Naive B cell (primary cell): ENCODE results near the gene TMEM108. TPM values are rescaled to one million over a fixed set of nuclear protein-coding genes. Genes with fewer than 3 reads are reported as not detected.
A peak's percentile ranks its signal among the peaks of the same experiment; 100 is the strongest.

ENCODE experiments used
- ATAC-seq, 2 donors: fragments of 150-1000 bp; cut with Tn5 transposase; 2 replicates each; pipeline ENCODE4 v1.10.0; 2021; ENCODE audit warnings: low read depth in 2 of 2, mild to moderate bottlenecking in 2 of 2, moderate library complexity in 2 of 2
- DNase-seq: peaks from one replicate; pipeline ENCODE4 v3.0.0; 2022
- H3K27ac Mint-ChIP-seq, 6 donors: one replicate each; pipeline ENCODE4 v1.8.0; 2020 to 2022; ENCODE audit warnings: mild to moderate bottlenecking in 6 of 6, mixed read lengths in 6 of 6, moderate library complexity in 5 of 6, inconsistent platforms in 2 of 6
- H3K27me3 Mint-ChIP-seq, 3 donors: one replicate each; pipeline ENCODE4 v1.8.0; 2021 to 2022; ENCODE audit warnings: mixed read lengths in 3 of 3, mild to moderate bottlenecking in 1 of 3
- H3K36me3 Mint-ChIP-seq, 2 donors: one replicate each; pipeline ENCODE4 v1.8.0; 2020 to 2022; ENCODE audit warnings: mixed read lengths in 2 of 2, inconsistent platforms in 1 of 2, mild to moderate bottlenecking in 1 of 2
- H3K4me1 Mint-ChIP-seq, 3 donors: one replicate each; pipeline ENCODE4 v1.8.0; 2020 to 2022; ENCODE audit warnings: mixed read lengths in 3 of 3, inconsistent platforms in 1 of 3, mild to moderate bottlenecking in 1 of 3, moderate library complexity in 1 of 3
- H3K4me3 Mint-ChIP-seq, 8 donors: one replicate each; pipeline ENCODE4 v1.8.0; 2020 to 2022; ENCODE audit warnings: mild to moderate bottlenecking in 8 of 8, mixed read lengths in 8 of 8, moderate library complexity in 8 of 8, inconsistent platforms in 2 of 8
- H3K9me3 Mint-ChIP-seq, 7 donors: one replicate each; pipeline ENCODE4 v1.8.0; 2020 to 2022; ENCODE audit warnings: mixed read lengths in 7 of 7, mild to moderate bottlenecking in 5 of 7, inconsistent platforms in 2 of 7, moderate library complexity in 1 of 7
- polyA plus RNA-seq, 6 donors: library from polyadenylated mRNA; unstranded; fragments of 300-500 nt; fragmentation: Illumina TruSeq; gene quantifications; one replicate each; pipeline ENCODE4 v1.2.3, GENCODE V29; 2021; ENCODE audit warnings: low read depth in 6 of 6

Gene TMEM108
- polyA plus RNA-seq, 6 donors from 2014 or later: not detected

DNA sequence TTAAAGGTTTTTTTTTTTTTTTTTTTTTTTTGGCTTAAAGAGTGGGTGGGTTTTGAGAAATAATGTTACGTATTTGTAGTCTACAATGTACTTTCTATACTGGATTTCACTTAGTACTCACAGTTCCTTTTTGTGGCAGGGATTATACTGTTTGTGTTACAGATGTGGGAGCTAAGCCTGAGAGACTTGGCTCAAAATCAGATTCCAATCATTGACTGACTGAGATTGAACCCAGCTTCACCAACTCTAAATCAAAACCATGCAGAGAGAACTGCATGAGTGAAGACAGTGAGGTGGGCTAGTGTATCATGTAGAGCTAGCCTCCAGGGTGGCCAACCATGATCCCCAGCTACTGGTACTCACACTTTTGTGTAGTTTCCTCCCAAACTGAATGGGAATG lies 68.0 kb downstream of the TMEM108 start:
- H3K4me3 Mint-ChIP-seq: no peak overlapping the region
- peaks cover 0 to 8% (median 0%) of the 10 kb centered on the region in 3 donors for H3K27me3 Mint-ChIP-seq
- peaks cover 0 to 4% (median 0%) of the 10 kb centered on the region in 7 donors for H3K9me3 Mint-ChIP-seq
- no peaks in the 10 kb centered on the region for H3K36me3 Mint-ChIP-seq
- peaks cover 0 to 2% (median 0%) of the 10 kb centered on the region in 3 donors for H3K4me1 Mint-ChIP-seq
- no peak for DNase-seq
- no peak overlapping the region for H3K27ac Mint-ChIP-seq
- no peak for ATAC-seq

- Mint-ChIP-seq H3K4me1 (peaks cover 0 to 2% (median 0%) of the 10 kb centered on the region in 3 donors), H3K27me3 (no peaks in the 10 kb centered on the region), H3K4me3 (no peak overlapping the region), H3K36me3 (no peaks in the 10 kb centered on the region), H3K9me3 (peaks cover 0 to 3% (median 0%) of the 10 kb centered on the region in 7 donors), H3K27ac (no peak overlapping the region)
- DNase-seq (no peak), ATAC-seq (no peak)
These were observed 74.5 kb downstream of the TMEM108 start for GRCh38 chr3:133112666-133113065.

DNA sequence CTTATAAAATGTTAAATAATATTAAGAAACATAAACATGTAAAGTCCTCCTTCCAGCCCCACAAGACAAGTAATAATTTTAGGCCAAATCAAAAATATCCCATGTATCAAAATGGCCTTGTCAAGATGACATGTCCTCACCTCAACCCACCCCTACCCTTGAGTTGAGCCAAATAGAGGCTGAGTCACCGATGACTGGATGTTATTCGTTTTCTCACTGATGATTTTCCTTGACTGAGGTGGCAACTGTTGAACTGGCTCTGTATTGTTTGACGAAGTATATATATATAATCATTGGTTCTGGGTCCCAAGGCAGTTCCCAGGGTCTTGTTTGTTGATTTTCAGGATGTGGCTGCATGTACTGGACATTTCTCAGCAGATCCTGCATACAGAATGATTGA lies 75.3 kb downstream of the TMEM108 start:
- H3K4me1 Mint-ChIP-seq: peaks cover 0 to 2% (median 0%) of the 10 kb centered on the region in 3 donors
- no peaks in the 10 kb centered on the region for H3K36me3 Mint-ChIP-seq
- no peak overlapping the region for H3K27ac Mint-ChIP-seq
- H3K4me3 Mint-ChIP-seq: no peak overlapping the region
- ATAC-seq: no peak
- no peaks in the 10 kb centered on the region for H3K27me3 Mint-ChIP-seq
- DNase-seq: no peak
- H3K9me3 Mint-ChIP-seq: no peaks in the 10 kb centered on the region

DNA sequence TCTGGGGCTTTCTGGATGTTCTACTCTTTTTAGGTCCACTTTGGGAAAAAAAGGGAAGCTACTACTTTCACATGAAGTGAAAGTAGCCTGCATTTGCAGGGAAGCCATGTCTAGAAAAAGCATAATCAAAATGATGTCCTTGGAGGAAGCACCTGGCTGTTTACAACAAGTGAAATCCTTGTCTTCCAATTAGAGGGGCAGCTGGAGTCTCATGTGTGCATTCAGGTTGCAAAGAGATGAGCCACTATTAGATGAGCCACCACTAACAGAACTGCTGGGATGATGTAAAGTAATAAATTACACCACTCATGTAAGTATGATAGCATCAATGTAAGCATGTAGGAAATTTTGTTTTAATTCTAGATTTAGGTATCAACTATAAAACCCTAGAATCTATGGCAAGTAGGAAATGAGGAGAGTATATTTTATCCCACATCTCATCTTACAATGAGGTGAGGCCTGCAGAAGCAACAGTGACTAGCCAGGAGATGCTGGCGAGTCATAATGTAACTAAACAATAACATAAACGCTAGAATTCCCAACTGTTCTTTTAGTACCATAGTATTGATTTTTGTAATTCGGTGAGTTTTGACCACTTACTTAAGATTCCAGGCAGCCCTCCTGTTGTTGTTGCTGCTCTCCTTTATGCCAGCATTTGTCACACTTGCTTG lies 75.9 kb downstream of the TMEM108 start:
- H3K36me3 Mint-ChIP-seq: no peaks in the 10 kb centered on the region
- ATAC-seq: peak in 1 of 2 donors; percentile 41
- H3K27me3 Mint-ChIP-seq: no peaks in the 10 kb centered on the region

GRCh38 chr3:133115176-133115575 lies 77.0 kb downstream of the TMEM108 start:
- ATAC-seq (no peak), DNase-seq (no peak)
- Mint-ChIP-seq H3K4me1 (peaks cover 0 to 2% (median 0%) of the 10 kb centered on the region in 3 donors), H3K27me3 (no peaks in the 10 kb centered on the region), H3K4me3 (no peak overlapping the region), H3K27ac (no peak overlapping the region), H3K9me3 (no peaks in the 10 kb centered on the region), H3K36me3 (no peaks in the 10 kb centered on the region)

More for the DNA sequence above, 75.9 kb downstream of the TMEM108 start:
- no peak overlapping the region for H3K27ac Mint-ChIP-seq
- H3K4me3 Mint-ChIP-seq: no peak overlapping the region
- H3K4me1 Mint-ChIP-seq: peaks cover 0 to 2% (median 0%) of the 10 kb centered on the region in 3 donors
- DNase-seq: no peak
- no peaks in the 10 kb centered on the region for H3K9me3 Mint-ChIP-seq

DNA sequence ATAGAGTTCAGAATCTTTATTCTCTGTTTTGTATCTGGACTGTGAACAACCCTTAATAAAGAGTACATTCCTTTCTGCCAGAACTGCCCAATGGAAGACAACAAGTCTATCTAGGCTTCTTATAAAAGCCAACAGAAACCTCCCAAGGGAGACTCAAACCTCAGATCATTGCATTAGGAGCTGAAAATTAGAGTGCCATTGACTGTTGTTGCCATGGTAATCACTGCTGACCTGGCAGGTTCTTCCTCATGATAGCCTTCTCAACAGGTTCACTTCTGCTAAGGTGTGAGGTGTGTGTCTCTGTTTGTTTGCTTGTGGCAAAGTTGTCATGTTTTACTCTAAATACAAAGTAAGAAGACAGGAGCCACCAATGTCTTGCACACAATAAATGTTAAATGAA lies 79.2 kb downstream of the TMEM108 start:
- no peaks in the 10 kb centered on the region for H3K27me3 Mint-ChIP-seq
- H3K27ac Mint-ChIP-seq: no peak overlapping the region
- H3K4me3 Mint-ChIP-seq: no peak overlapping the region
- H3K4me1 Mint-ChIP-seq: no peaks in the 10 kb centered on the region
- H3K36me3 Mint-ChIP-seq: no peaks in the 10 kb centered on the region
- H3K9me3 Mint-ChIP-seq: no peaks in the 10 kb centered on the region
- DNase-seq (no peak), ATAC-seq (no peak)

GRCh38 chr3:133119176-133119575 lies 81.0 kb downstream of the TMEM108 start:
- H3K27me3 Mint-ChIP-seq: no peaks in the 10 kb centered on the region
- no peaks in the 10 kb centered on the region for H3K9me3 Mint-ChIP-seq
- H3K27ac Mint-ChIP-seq: no peak overlapping the region
- DNase-seq: no peak
- no peak for ATAC-seq
- no peaks in the 10 kb centered on the region for H3K36me3 Mint-ChIP-seq
- H3K4me1 Mint-ChIP-seq: no peaks in the 10 kb centered on the region
- no peak overlapping the region for H3K4me3 Mint-ChIP-seq

DNA sequence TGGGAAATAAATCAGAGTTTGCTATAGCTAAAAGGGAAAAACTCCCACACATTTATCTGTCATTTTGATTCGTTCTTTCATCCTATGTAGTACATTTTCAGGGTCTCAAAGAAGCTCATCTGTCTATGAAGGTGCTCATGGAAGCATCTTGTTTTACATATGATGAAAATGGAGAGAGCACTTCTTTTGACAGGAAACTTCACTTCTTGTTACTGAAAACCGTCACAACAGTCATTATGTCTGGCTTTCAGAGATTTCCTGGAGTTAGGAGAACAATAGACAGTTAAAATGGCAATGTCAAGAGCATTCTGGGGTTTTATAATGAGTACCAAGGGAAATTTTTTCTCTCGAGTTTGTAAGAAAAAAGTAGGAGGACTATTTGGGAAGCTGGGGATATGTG lies 83.3 kb downstream of the TMEM108 start:
- H3K9me3 Mint-ChIP-seq: no peaks in the 10 kb centered on the region
- ATAC-seq (no peak), DNase-seq (no peak)
- no peaks in the 10 kb centered on the region for H3K4me1 Mint-ChIP-seq
- peaks cover 4 to 11% (median 6%) of the 10 kb centered on the region in 3 donors for H3K27me3 Mint-ChIP-seq
- no peak overlapping the region for H3K27ac Mint-ChIP-seq
- no peak overlapping the region for H3K4me3 Mint-ChIP-seq
- no peaks in the 10 kb centered on the region for H3K36me3 Mint-ChIP-seq

DNA sequence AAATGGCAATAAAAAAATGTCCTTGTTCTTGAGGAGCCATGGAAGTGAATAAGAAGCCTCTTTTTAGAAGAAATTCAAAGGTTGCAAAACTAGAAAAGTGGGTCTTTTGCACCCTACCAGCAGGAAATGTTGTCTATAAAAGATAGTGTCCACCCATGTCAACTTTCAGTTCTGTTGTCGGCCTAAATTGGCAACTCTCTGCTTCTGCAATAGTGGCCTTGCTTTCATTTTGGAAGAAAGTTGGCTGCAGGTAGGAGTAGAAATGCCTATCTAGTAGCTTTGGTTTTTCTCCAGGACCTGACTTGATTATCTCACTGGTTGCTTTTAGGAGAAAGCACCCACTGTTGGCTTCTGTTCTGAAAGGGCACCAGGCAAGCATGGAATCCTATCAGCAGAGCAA lies 85.4 kb downstream of the TMEM108 start:
- Mint-ChIP-seq H3K4me1 (no peaks in the 10 kb centered on the region), H3K9me3 (no peaks in the 10 kb centered on the region), H3K27ac (no peak overlapping the region), H3K27me3 (peaks cover 6 to 11% (median 9%) of the 10 kb centered on the region in 3 donors), H3K4me3 (no peak overlapping the region), H3K36me3 (no peaks in the 10 kb centered on the region)
- DNase-seq (no peak), ATAC-seq (no peak)

GRCh38 chr3:133124511-133124910 lies 86.3 kb downstream of the TMEM108 start:
- no peaks in the 10 kb centered on the region for H3K36me3 Mint-ChIP-seq
- H3K9me3 Mint-ChIP-seq: no peaks in the 10 kb centered on the region
- H3K27ac Mint-ChIP-seq: no peak overlapping the region
- no peak for ATAC-seq
- H3K4me1 Mint-ChIP-seq: no peaks in the 10 kb centered on the region
- H3K27me3 Mint-ChIP-seq: peaks cover 6 to 11% (median 9%) of the 10 kb centered on the region in 3 donors
- H3K4me3 Mint-ChIP-seq: no peak overlapping the region
- no peak for DNase-seq

- H3K36me3 Mint-ChIP-seq: no peaks in the 10 kb centered on the region
- H3K9me3 Mint-ChIP-seq: no peaks in the 10 kb centered on the region
- no peak overlapping the region for H3K4me3 Mint-ChIP-seq
- DNase-seq (no peak), ATAC-seq (no peak)
- H3K27me3 Mint-ChIP-seq: peaks cover 6 to 11% (median 9%) of the 10 kb centered on the region in 3 donors
- H3K27ac Mint-ChIP-seq: no peak overlapping the region
- no peaks in the 10 kb centered on the region for H3K4me1 Mint-ChIP-seq
These were observed 87.0 kb downstream of the TMEM108 start for GRCh38 chr3:133125171-133125570.

GRCh38 chr3:133125802-133126201 lies 87.6 kb downstream of the TMEM108 start:
- Mint-ChIP-seq H3K9me3 (no peaks in the 10 kb centered on the region), H3K4me3 (no peak overlapping the region), H3K4me1 (no peaks in the 10 kb centered on the region), H3K36me3 (no peaks in the 10 kb centered on the region), H3K27ac (no peak overlapping the region), H3K27me3 (peaks cover 6 to 11% (median 9%) of the 10 kb centered on the region in 3 donors)
- ATAC-seq (no peak), DNase-seq (no peak)

DNA sequence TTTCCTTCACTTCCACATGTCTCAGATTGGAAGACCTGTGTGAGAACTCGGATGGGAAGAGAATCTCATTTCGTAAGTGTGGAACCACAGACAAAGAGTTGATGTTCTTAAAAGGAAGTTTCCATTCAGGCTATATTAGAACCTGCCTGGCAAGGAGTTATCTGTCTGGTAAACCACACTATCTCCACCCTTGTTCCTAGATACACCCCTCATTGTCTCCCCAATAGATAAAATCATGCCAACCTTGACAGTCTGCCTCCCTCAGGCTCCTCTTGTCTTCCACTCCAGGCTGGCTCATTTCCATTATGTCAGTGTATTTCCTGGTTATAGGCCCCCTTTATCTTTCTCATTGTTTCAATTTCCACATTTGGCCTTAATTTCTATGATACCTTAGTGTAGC lies 89.2 kb downstream of the TMEM108 start:
- no peak overlapping the region for H3K4me3 Mint-ChIP-seq
- no peak overlapping the region for H3K27ac Mint-ChIP-seq
- DNase-seq (no peak), ATAC-seq (no peak)
- H3K4me1 Mint-ChIP-seq: no peaks in the 10 kb centered on the region
- H3K9me3 Mint-ChIP-seq: no peaks in the 10 kb centered on the region
- no peaks in the 10 kb centered on the region for H3K36me3 Mint-ChIP-seq
- peaks cover 6 to 12% (median 9%) of the 10 kb centered on the region in 3 donors for H3K27me3 Mint-ChIP-seq

DNA sequence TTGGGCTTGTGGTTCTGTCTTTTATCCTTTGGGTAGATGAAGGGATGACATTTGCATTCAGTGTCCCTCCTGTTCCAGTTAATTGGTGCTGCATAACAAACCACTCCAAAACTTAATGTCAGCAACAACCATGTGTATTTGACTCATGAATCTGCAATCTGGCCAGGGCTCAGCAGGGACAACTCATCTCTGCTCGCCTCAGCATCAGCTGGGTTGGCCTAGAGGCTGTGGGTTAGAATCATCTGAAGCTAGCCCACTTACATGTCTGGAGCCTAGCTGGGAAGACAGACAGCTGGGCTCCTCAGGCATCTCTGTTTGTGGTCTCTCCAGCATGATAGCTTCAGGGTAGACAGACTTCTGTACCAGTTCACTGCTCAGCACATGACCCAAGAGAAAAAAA lies 92.0 kb downstream of the TMEM108 start:
- H3K9me3 Mint-ChIP-seq: no peaks in the 10 kb centered on the region
- H3K36me3 Mint-ChIP-seq: no peaks in the 10 kb centered on the region
- H3K27ac Mint-ChIP-seq: no peak overlapping the region
- DNase-seq: no peak
- peaks cover 4 to 16% (median 7%) of the 10 kb centered on the region in 3 donors for H3K27me3 Mint-ChIP-seq
- H3K4me3 Mint-ChIP-seq: no peak overlapping the region
- H3K4me1 Mint-ChIP-seq: no peaks in the 10 kb centered on the region
- ATAC-seq: no peak
